CD8-positive, alpha-beta memory T cell (primary cell): ENCODE data around the gene TBC1D16. TPM values are rescaled to one million over a fixed set of nuclear protein-coding genes. Genes with fewer than 3 reads are reported as not detected.

ENCODE experiments used
- CTCF ChIA-PET: fragments of 350-600 bp; sonication (Branson Sonifier 250); formaldehyde crosslinking; loops from one replicate; lab custom pipeline; 2021; ENCODE audit warnings: antibody characterized with exemption; lab: Charles Lee
- POLR2A ChIA-PET: fragments of 350-600 bp; sonication (Branson Sonifier 250); formaldehyde crosslinking; loops from one replicate; lab custom pipeline; 2021; ENCODE audit warnings: antibody characterized with exemption; lab: Charles Lee
- DNase-seq, 5 donors: peaks; one replicate each; pipeline versions ENCODE4 v3.0.0 to v3.0.0-alpha.2; 2020 to 2022; ENCODE audit warnings: mixed read lengths in 1 of 5
- H3K27ac ChIP-seq: one replicate; pipeline ENCODE4 v1.7.0; 2013; ENCODE audit warnings: low read depth, mild to moderate bottlenecking, low read length, moderate library complexity
- H3K27me3 ChIP-seq: 2 replicates; pipeline ENCODE4 v1.7.0; 2013; ENCODE audit warnings: low read length, mild to moderate bottlenecking; ENCODE audit not compliant: insufficient read depth, poor library complexity, severe bottlenecking
- H3K36me3 ChIP-seq: 2 replicates; pipeline ENCODE4 v1.7.0; 2013; ENCODE audit warnings: mild to moderate bottlenecking, low read length, moderate library complexity; ENCODE audit not compliant: insufficient read depth
- H3K4me1 ChIP-seq: 2 replicates; pipeline ENCODE4 v1.7.0; 2013; ENCODE audit warnings: mild to moderate bottlenecking, low read length, moderate library complexity; ENCODE audit not compliant: insufficient read depth
- H3K4me3 ChIP-seq: 2 replicates; pipeline ENCODE4 v1.7.0; 2013; ENCODE audit warnings: mild to moderate bottlenecking, low read length
- H3K9me3 ChIP-seq: 2 replicates; pipeline ENCODE4 v1.7.0; 2013; ENCODE audit warnings: mild to moderate bottlenecking, low read length
- H3K27ac Mint-ChIP-seq, 8 donors: one replicate each; pipeline ENCODE4 v1.8.0; 2020 to 2021; ENCODE audit warnings: mixed read lengths in 8 of 8, mild to moderate bottlenecking in 6 of 8, inconsistent platforms in 3 of 8, moderate library complexity in 3 of 8
- H3K27me3 Mint-ChIP-seq, 2 donors: one replicate each; pipeline ENCODE4 v1.8.0; 2020 to 2021; ENCODE audit warnings: mixed read lengths in 2 of 2, mild to moderate bottlenecking in 1 of 2, moderate library complexity in 1 of 2
- H3K36me3 Mint-ChIP-seq, 3 donors: one replicate each; pipeline ENCODE4 v1.8.0; 2020 to 2021; ENCODE audit warnings: mixed read lengths in 3 of 3, inconsistent platforms in 1 of 3, mild to moderate bottlenecking in 1 of 3
- H3K4me1 Mint-ChIP-seq, 3 donors: one replicate each; pipeline ENCODE4 v1.8.0; 2020 to 2021; ENCODE audit warnings: mixed read lengths in 3 of 3, inconsistent platforms in 1 of 3, mild to moderate bottlenecking in 1 of 3
- H3K4me3 Mint-ChIP-seq, 7 donors: one replicate each; pipeline ENCODE4 v1.8.0; 2020 to 2021; ENCODE audit warnings: mixed read lengths in 7 of 7, mild to moderate bottlenecking in 6 of 7, moderate library complexity in 4 of 7, inconsistent platforms in 2 of 7
- H3K9me3 Mint-ChIP-seq, 5 donors: one replicate each; pipeline ENCODE4 v1.8.0; 2020 to 2022; ENCODE audit warnings: mixed read lengths in 5 of 5, mild to moderate bottlenecking in 3 of 5, moderate library complexity in 2 of 5, inconsistent platforms in 1 of 5
- polyA plus RNA-seq: library from polyadenylated mRNA; unstranded; fragments of 300-500 nt; fragmentation: Illumina TruSeq; gene quantifications from one replicate; pipeline ENCODE4 v1.2.3, GENCODE V29; 2021
- total RNA-seq, 2 experiments: library from RNA; stranded (reverse); gene quantifications; one replicate each; pipeline ENCODE4 v1.2.3, GENCODE V29; 2021

TBC1D16 gene
- total and polyA plus RNA-seq, 3 experiments from 2014 or later: 0.33 to 4.3 (median 3.5) TPM

DNA sequence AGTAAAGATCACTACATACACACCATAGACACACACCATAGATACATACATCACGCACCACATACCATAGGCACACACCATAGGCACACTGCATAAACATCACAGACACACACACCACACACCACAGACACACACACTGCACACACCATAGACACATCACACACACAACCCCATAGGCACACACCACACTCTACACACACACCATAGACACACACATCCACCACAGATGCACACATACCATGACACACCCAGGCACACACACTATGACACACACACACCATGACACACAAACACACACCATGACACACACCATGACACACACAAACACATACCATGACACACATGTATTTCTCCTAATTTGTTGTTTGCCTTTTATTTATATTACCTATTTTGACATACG lies 14.1 kb downstream of the TBC1D16 start:
- H3K27ac ChIP-seq: no peak overlapping the region
- H3K27me3 ChIP-seq: no peaks in the 10 kb centered on the region
- Mint-ChIP-seq H3K27ac (no peak overlapping the region), H3K36me3 (no peaks in the 10 kb centered on the region), H3K4me1 (no peaks in the 10 kb centered on the region), H3K27me3 (no peaks in the 10 kb centered on the region), H3K9me3 (no peaks in the 10 kb centered on the region), H3K4me3 (no peak overlapping the region)
- H3K4me1 ChIP-seq: no peaks in the 10 kb centered on the region
- POLR2A ChIA-PET: no interaction called here
- H3K9me3 ChIP-seq: no peaks in the 10 kb centered on the region
- H3K4me3 ChIP-seq: no peak overlapping the region
- CTCF ChIA-PET: interaction anchor here (1.0 to 1.2 kb wide), 2 partner anchors 11 to 16 kb away, joined by 3 to 4 read pairs; no protein-coding TSS in a partner anchor
- no peak for DNase-seq
- no peaks in the 10 kb centered on the region for H3K36me3 ChIP-seq

DNA sequence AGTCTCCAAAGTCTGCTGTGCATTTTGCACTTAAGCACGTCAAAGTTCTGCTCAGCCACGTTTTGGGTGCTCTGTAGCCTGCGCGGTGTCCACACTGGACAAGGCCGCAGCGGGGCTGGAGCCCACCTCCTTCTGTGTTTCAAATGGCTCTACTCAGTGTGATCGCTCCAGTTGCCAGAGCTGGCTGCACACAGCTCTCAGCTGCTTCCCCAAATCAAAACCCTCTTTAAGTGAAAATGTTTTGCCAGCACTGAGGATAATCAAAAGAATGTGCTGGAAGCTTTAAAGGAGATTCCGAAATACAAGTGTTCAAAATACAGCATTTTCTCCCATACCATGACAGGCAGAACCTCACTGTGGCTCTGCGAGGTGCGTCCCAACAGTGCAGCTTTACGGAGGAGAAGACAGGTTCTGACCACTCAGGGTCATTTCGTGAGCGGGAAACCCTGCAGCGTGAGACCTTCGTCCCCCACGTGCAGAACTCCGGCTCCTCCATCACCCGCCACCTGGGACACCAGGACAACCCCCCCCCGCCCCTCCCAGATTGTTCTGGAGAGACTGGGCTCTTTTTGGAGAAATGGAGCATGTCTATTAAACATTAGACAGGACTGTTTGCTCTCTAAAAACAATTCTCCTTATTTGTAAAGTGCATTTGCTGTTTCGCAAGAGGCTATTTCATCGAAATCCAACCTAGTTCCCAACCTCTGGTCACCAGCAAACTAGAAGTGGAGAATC lies 16.6 kb downstream of the TBC1D16 start:
- CTCF ChIA-PET: interaction anchor here (1.8 kb wide), 1 partner anchor 14 kb away, joined by 7 read pairs; no protein-coding TSS in a partner anchor
- Mint-ChIP-seq H3K4me1 (no peaks in the 10 kb centered on the region), H3K9me3 (no peaks in the 10 kb centered on the region), H3K4me3 (no peak overlapping the region), H3K27me3 (no peaks in the 10 kb centered on the region), H3K36me3 (peaks cover 0 to 2% (median 0%) of the 10 kb centered on the region in 3 donors), H3K27ac (peak overlapping the region in 1 of 8 donors; percentile 2)
- H3K36me3 ChIP-seq: no peaks in the 10 kb centered on the region
- DNase-seq: no peak
- no peaks in the 10 kb centered on the region for H3K9me3 ChIP-seq
- no peaks in the 10 kb centered on the region for H3K4me1 ChIP-seq
- no peak overlapping the region for H3K27ac ChIP-seq
- POLR2A ChIA-PET: no interaction called here
- H3K4me3 ChIP-seq: no peak overlapping the region
- no peaks in the 10 kb centered on the region for H3K27me3 ChIP-seq

DNA sequence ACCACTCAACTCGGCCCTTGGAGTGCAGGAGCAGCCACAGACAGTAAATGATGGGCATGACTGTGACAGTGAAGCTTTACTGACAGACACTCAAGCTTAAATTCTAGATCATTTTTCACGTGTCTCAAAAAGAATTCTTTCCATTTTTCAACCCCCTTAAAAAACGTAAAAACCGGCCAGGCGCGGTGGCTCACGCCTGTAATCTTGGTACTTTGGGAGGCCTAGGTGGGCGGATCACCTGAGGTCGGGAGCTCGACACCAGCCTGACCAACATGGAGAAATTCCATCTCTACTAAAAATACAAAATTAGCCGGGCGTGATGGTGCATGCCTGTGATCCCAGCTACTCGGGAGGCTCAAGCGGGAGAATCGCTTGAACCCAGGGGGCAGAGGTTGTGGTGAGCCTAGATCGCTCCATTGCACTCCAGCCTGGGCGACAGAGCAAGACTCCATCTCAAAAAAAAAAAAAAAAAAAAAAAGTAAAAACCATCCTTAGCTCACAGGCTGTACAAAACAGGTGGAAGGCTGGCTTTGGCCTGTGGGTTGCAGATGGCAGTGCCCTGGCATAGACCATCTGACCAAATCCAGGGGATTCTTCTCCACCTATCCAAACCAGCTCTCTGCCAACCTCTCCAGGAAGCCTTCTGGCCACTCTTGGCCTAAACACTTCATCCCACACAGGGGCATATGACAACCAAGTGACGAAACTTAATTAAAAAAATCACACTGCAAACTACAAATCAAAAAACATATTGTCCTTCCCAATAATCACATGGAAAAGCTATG lies 18.3 kb downstream of the TBC1D16 start:
- H3K4me1 ChIP-seq: no peaks in the 10 kb centered on the region
- Mint-ChIP-seq H3K4me1 (no peaks in the 10 kb centered on the region), H3K9me3 (no peaks in the 10 kb centered on the region), H3K27ac (peak overlapping the region in 1 of 8 donors; percentile 63), H3K36me3 (peaks cover 0 to 2% (median 1%) of the 10 kb centered on the region in 3 donors), H3K4me3 (no peak overlapping the region), H3K27me3 (no peaks in the 10 kb centered on the region)
- no peak for DNase-seq
- no peak overlapping the region for H3K4me3 ChIP-seq
- H3K27ac ChIP-seq: no peak overlapping the region
- no peaks in the 10 kb centered on the region for H3K9me3 ChIP-seq
- POLR2A ChIA-PET: no interaction called here
- H3K36me3 ChIP-seq: no peaks in the 10 kb centered on the region
- no peaks in the 10 kb centered on the region for H3K27me3 ChIP-seq
- CTCF ChIA-PET: interaction anchor here (0.7 to 1.8 kb wide), 4 partner anchors 9 to 198 kb away, joined by 3 to 7 read pairs (median 4); no protein-coding TSS in a partner anchor

DNA sequence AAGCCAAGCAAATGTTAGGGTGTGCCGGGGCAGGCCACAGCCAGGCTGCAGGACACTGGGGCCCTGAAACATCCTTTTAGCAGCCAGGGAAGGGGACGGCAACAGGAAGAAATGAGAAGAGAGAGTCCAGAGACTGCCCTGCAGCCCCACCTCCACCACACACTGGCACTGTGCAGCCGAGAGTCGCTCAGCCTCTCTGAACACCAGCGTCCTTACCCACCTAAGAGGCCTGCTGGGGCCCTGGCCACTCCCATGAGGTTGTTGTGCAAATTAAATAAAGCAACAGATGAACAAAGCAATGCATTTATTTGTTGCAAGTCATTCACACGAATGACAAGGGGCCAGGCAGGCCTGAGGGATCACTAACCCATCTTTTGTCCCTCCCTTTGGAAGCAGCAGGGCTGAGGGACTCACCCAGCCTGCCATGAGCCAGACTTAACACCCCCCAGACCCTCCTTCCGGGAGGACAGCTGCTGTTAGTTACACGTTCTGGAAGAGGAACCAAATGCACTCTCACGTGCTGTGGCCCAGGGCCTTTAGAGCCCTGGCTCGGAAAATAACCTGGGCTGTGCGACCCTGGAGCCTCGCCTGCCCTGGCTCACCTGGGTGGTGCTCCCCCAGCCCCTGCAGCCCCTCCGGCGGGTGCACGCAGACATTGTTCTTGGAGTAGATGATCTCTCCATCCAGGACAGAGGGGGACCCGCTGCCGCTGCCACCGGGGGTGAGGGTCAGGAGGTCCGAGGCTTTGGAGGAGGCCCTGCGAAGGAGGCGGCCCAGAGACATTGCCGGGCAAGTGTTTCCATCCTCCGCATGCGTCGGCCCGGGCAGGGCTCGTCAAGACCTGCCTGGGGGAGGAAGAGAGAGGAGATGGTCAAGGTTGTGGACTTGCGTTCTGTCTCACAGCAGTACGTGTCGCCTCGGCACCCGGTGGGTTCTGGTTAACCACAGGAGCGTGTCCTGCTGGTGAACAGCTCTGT lies 22.6 kb downstream of the TBC1D16 start:
- Histone ChIP-seq H3K36me3 (no peaks in the 10 kb centered on the region), H3K27me3 (no peaks in the 10 kb centered on the region), H3K9me3 (no peaks in the 10 kb centered on the region), H3K27ac (no peak overlapping the region), H3K4me3 (no peak overlapping the region), H3K4me1 (no peaks in the 10 kb centered on the region)
- H3K4me3 Mint-ChIP-seq: no peak overlapping the region
- no peak for DNase-seq
- no peaks in the 10 kb centered on the region for H3K9me3 Mint-ChIP-seq
- ChIA-PET POLR2A (no interaction called here), CTCF (no interaction called here)
- H3K27me3 Mint-ChIP-seq: no peaks in the 10 kb centered on the region
- no peak overlapping the region for H3K27ac Mint-ChIP-seq
- peaks cover 0 to 2% (median 1%) of the 10 kb centered on the region in 3 donors for H3K36me3 Mint-ChIP-seq
- H3K4me1 Mint-ChIP-seq: peaks cover 0 to 5% (median 0%) of the 10 kb centered on the region in 3 donors

DNA sequence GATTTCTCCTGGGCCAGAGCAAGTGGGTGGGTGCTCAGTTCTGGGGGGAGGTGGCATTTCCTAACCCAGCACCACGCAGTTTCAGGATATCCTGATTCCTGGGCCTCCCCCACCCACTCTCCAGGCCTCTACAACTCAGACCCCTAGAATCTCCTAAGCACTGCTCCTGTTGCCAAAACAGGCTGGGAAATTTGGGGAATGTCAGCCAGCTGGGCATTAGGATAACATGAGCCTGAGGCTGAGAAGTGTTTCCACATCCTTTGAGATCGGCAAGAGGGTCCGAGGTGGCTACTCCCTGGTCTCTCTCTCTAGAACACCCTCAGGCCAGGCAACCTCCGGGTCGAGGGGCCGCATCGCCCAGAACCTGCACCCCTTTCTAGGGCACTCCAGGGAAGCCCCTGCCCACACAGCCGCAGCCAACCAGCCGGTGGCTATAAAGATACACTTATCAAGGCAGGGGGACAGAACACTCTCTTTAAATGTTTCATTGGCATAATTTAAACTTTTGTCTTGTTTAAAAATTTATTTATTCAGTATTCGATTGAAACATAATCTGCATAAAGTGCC lies 23.6 kb downstream of the TBC1D16 start:
- no peaks in the 10 kb centered on the region for H3K36me3 ChIP-seq
- no peak for DNase-seq
- no peaks in the 10 kb centered on the region for H3K27me3 Mint-ChIP-seq
- no peaks in the 10 kb centered on the region for H3K9me3 ChIP-seq
- H3K27ac Mint-ChIP-seq: no peak overlapping the region
- ChIA-PET POLR2A (no interaction called here), CTCF (no interaction called here)
- H3K4me1 ChIP-seq: no peaks in the 10 kb centered on the region
- peaks cover 0 to 2% (median 1%) of the 10 kb centered on the region in 3 donors for H3K36me3 Mint-ChIP-seq
- no peaks in the 10 kb centered on the region for H3K27me3 ChIP-seq
- H3K4me1 Mint-ChIP-seq: peaks cover 0 to 5% (median 0%) of the 10 kb centered on the region in 3 donors
- H3K9me3 Mint-ChIP-seq: no peaks in the 10 kb centered on the region
- H3K4me3 ChIP-seq: no peak overlapping the region
- H3K4me3 Mint-ChIP-seq: no peak overlapping the region
- no peak overlapping the region for H3K27ac ChIP-seq

DNA sequence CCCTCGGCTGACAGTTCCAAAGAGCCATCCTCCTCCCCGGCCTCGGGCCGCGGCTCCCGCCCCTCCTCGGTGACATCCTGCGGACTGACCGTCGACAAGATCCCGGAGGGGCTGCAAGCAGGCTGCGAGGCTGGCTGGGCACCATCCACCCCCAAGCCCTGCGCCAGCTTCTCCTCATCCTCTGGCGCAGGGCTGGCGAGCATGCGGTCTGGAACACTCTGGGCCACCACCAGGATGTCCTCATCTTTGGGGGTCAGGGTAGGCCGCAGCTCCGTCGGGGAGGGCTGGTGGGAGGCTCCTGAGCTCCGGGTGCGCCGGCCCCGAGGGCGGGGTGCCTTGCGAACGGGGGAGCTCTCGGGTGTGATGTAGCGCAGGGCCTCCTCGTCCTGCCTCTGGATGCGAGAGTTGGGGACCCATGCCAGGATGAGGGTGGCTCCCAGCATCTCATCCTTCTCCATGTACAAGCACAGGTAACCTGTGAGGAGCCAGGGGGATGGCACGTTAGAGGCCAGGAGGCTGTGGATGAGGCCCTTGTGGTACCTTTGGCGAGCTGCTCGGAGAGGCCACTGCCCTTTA lies 25.3 kb downstream of the TBC1D16 start:
- no peaks in the 10 kb centered on the region for H3K9me3 ChIP-seq
- Mint-ChIP-seq H3K36me3 (peaks cover 0 to 2% (median 1%) of the 10 kb centered on the region in 3 donors), H3K4me1 (peaks cover 5 to 12% (median 8%) of the 10 kb centered on the region in 3 donors), H3K27ac (no peak overlapping the region), H3K27me3 (peaks cover 0 to 3% of the 10 kb centered on the region in 2 donors), H3K9me3 (no peaks in the 10 kb centered on the region), H3K4me3 (no peak overlapping the region)
- H3K36me3 ChIP-seq: no peaks in the 10 kb centered on the region
- no peaks in the 10 kb centered on the region for H3K27me3 ChIP-seq
- H3K4me3 ChIP-seq: no peak overlapping the region
- peaks cover 8% of the 10 kb centered on the region for H3K4me1 ChIP-seq
- CTCF ChIA-PET: interaction anchor here (1.1 to 1.2 kb wide), 2 partner anchors 11 to 72 kb away, joined by 3 read pairs; no protein-coding TSS in a partner anchor
- DNase-seq: no peak
- no peak overlapping the region for H3K27ac ChIP-seq
- POLR2A ChIA-PET: no interaction called here
